Activated T-cell treated with anti-CD3 and anti-CD28 coated beads for 24 hours (primary cell): ENCODE results near the gene TMEM243.
"Not testable (repeated sequence)": the region's sequence is repeated elsewhere in the genome, so short reads cannot be mapped to it uniquely, and the experiment has no call there.

Source experiments
- DNase-seq: peaks from one replicate; pipeline ENCODE4 v3.0.0-alpha.2; 2020; ENCODE audit warnings: low read depth

The TMEM243 gene, protein sequence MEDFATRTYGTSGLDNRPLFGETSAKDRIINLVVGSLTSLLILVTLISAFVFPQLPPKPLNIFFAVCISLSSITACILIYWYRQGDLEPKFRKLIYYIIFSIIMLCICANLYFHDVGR

DNA sequence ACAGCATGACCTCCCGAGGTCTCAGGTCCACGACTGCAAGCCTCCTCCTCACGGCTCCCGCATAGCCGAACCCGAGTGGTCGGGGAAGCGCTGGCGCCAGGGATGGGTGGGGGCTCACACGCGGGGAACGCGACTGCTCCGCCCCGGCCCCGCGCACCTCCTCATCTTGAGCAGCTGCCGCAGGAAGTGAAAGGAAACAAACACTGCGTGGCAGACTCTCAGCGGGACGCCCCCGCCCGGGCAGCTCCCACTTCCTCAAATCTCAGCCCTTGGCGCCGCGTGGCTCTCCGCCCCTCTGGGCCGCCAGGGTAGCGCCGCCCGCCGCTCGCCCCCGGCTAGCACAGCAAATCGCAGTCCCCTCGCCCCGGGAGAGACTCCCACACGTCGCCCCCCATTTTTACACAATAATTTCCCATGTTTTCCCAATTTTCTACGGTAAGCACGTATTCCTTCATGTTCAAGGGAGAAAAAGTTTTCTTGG, at the start of gene TMEM243:
Gene TMEM243 (minus strand): TSS at position 188 of the 481 bp plus-strand sequence. CDS start 229 bp downstream, outside the sequence.
- DNase-seq: peak; percentile 71

DNA sequence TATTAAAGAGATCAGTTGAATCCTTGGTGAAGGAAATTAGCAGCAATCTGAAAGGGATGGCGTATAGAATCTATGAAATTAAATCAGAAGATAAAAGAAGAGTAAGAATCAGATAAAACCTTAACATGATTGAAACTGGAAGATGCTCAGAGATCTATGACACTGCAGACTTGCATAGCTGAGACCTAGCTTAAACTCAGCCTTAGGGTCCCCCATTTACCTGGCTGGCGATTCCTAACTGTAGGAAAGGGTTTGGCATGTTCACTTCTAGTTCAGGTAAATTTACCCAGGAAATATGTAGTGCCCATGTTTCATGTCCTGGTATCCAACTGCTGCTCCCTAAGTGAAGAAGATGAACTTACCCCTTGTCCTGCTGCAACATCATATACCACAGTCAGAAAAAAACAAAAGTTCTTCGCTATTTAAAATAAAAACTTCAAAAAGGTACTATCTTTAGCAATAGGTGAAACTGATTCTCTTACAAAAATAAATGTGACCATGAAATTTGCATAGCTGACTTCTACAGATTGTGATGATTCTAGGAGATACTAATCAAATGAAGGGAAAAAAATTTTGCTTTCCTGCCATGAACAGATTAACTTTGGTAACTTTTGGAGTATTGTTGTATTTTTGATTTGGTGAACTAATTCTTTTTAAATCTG, 47.8 kb upstream of the TMEM243 start:
- no peak for DNase-seq

DNA sequence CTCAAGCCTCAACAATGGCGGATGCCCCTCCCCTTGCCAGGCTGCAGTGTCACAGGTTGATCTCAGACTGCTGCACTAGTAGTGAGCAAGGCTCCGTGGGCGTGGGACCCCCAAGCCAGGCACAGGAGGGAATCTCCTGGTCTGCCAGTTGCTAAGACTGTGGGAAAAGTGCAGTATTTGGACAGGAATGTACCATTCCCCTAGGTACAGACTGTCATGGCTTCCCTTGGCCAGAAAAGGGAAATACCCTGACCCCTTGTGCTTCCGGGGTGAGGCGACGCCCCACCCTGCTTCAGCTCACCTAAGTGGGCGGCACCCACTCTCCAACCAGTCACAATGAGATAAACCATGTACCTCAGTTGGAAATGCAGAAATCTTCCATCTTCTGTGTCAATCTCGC, 44.0 kb upstream of the TMEM243 start:
- no peak for DNase-seq

DNA sequence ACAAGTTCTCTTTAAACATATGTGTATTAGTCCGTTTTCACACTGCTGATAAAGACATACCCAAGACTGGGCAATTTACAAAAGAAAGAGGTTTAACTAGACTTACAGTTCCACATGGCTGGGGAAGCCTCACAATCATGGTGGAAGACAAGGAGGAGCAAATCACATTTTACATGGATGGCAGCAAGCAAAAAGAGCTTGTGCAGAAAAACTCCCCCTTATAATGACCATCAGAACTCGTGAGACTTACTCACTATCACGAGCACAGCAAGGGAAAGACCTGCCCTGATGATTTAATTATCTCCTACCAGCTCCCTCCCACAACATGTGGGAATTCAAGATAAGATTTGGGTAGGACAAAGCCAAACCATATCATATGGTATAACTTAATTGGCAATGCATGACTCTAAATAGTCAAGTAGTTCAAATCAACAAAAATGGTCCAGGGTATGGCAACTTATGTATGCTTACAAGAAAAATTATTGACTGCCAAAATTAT, 34.1 kb upstream of the TMEM243 start:
- DNase-seq: no peak

DNA sequence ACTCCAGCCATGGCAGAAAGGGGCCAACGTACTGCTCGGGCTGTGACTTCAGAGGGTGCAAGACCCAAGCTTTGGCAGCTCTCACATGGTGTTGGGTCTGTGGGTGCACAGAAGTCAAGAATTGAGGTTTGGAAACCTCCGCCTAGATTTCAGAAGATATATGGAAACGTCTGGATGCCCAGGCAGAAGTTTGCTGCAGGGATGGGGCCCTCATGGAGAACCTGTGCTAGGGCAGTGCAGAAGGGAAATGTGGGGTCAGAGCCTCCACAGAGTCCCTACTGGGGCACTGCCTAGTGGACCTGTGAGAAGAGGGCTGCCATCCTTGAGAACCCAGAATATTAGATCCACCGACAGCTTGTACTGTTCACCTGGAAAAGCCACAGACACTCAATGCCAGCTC, 26.1 kb upstream of the TMEM243 start:
- DNase-seq: not testable (repeated sequence)

DNA sequence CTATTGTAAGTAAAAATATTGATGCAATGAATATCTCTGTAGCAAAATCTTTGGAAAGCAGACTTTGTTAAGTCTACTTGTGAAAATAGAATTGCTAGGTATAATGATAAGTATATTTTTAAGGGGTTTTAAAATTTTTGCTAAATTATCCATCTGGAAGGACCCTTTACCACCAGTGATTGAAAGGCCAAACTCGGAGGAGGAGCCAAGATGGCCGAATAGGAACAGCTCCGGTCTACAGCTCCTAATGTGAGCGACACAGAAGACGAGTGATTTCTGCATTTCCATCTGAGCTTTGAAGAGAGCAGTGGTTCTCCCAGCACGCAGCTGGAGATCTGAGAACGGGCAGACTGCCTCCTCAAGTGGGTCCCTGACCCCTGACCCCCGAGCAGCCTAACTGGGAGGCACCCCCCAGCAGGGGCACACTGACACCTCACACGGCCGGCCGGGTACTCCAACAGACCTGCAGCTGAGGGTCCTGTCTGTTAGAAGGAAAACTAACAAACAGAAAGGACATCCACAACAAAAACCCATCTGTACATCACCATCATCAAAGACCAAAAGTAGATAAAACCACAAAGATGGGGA, 19.0 kb upstream of the TMEM243 start:
- not testable (repeated sequence) for DNase-seq

DNA sequence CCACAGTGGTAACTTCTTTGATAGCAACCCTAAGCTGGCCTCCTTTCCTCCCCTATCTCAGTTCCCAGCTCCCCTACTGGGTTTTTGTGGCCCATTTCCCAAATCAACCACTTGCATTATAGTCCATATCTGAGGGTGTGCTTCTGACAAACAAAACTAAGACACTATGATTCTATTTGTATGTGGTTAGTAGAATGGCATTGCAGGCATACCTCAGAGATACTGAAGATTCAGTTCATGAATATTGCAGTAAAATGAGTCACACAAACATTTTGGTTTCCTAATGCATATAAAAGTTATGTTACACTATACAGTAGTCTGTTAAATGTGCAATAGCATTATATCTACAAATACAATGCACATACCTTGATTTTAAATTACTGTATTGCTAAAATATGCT, 15.4 kb upstream of the TMEM243 start:
- DNase-seq: no peak

DNA sequence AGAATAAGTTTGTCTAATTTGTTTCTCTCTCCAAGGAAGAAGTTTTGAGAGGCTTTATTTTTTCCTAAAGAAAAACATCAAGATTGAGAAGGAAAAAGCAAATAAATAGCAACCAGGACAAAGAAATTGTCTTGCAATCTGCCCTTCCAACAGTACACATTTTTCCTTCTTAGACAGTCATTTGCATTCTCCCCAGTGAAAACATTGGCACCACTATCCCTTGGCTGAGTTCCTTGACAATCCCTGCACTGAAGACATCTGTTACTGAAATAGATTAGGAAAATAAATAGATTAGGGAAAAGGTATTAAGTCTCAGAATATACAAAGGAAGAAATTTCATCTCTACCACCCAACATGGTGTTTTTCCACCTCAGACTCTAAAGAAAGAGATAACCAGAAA, 12.2 kb upstream of the TMEM243 start:
- DNase-seq: no peak

DNA sequence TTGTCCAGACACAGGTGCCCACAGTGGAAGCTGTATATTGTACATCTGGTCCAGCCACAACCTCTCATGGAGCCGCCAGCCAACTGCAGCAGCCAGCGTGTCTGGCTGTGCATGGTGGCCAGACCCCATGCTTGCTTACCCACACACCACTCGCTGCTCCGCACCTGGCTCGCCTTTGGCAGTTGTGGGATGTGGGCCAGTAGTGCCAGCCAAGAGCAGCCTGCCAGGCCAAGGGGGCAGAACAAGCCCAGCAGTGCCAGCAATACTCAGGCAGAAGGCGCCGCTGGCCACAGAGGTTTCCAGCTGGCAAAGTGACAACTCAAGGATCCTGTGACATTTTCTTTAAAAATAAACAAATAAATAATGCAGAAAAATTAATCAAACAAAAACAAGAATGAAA, 11.7 kb upstream of the TMEM243 start:
- DNase-seq: no peak

DNA sequence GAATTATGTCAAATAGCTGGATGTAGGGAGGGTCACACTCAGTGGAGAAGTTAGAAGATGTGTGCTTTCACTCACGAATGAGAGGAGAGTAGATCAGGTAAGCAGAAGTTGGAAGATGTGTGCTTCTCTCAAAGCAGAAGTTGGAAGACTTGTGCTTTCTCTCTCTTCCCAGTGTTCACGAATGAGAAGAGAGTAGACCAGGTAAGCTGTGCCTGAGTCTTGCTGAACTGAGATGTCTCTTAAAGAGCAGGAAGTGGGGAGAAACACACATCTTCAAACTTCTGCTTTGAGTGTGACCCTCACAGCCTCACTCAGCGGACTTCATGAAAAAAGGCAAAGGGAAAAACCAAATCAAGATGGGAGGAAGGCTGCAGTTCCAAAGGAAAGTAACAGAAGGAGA, 7.0 kb upstream of the TMEM243 start:
- no peak for DNase-seq

DNA sequence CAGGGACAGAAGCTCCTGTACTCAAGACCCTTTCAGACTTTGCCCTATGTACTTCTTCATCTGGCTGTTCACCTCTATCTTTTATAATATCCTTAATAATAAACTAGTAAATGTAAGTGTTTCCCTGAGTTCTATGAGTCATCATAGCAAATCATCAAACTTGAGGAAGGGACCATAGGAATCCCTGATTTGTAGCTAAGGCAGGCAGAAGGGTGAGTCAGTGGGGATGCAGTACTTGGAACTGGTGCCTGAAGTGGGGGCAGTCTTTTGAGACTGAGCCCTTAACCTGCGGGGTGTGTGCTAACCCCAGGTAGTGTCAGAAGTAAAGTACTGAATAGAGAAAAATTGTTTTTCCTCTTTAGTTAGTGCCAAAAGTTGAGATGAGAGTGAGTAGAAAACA, 6.2 kb upstream of the TMEM243 start:
- no peak for DNase-seq

DNA sequence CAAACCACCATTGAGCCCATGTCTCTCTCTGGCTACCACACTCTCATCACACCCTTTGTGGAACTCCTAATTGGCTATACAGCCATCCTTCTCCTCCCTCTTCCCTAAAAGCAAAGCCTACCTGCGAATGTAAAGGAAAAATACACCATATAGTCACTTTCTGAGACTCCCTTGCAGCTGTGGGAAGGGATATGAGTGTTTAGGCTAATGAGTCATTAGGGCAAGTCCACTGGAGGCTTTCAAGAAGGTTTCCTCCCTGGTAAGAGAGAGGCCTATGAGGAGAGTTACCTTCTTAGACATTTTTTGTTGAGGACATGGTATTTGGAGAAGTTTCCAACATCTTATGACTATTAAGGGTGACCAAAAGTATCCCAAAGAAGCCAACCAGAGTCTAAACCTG, 4.1 kb upstream of the TMEM243 start:
- no peak for DNase-seq

DNA sequence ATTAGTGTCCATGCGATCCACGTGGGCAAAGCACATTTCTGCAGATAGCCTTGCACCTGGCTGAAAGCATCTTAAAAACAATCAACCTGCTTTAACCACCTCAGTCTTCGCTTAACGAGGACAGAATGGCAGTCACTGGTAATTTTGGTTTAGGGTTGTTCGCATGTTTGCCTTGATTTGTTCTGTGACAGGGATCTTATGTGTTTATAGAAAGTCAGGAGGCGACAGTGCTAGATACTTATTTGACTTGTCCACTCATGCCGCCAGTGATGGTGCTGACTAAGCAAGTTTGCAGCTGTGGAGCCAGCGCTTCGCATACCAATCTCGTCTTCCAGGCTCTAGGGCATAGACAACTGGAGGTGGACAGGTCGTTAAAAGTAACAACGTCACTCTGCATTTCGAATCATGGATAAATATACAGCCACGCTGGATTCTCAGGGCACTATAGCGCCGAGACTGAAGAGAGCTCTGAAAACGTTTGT, 1.2 kb upstream of the TMEM243 start:
- DNase-seq: no peak

DNA sequence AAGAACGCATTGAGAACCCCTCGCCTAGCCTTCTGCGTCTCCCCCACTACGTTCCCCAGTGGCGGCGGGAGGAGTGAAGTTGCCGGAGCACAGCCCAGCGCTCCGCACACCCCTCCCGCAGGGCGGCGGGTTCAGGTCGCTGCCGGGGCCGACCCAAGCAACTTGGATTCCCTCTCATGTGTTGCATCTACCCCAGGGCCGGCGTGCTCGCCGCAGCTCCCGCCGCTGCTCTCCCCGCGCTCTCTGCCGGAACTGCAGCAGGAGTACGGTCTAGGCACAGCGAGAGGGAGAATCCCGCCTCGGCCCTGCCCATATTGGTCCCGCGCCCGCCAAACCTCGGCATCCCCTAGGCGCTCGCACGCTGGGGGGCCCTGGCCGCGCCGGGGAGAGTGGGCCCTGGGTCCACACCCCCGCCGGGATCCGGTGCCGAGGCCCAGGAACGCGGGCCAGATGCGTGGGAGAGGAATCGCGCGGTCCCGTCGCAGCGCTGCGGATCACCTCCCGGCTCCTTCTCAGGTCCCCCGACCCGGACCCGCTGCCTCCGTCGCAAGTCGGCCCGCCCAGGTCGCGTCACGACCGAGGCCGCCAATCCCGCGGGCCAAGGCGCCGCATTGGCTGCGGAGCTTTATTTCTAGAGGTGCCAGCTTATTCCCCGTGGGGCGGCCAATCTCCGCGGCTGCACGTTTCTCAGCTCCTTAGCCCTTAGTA, 648 bp upstream of the TMEM243 start:
- peak; percentile 79 for DNase-seq

DNA sequence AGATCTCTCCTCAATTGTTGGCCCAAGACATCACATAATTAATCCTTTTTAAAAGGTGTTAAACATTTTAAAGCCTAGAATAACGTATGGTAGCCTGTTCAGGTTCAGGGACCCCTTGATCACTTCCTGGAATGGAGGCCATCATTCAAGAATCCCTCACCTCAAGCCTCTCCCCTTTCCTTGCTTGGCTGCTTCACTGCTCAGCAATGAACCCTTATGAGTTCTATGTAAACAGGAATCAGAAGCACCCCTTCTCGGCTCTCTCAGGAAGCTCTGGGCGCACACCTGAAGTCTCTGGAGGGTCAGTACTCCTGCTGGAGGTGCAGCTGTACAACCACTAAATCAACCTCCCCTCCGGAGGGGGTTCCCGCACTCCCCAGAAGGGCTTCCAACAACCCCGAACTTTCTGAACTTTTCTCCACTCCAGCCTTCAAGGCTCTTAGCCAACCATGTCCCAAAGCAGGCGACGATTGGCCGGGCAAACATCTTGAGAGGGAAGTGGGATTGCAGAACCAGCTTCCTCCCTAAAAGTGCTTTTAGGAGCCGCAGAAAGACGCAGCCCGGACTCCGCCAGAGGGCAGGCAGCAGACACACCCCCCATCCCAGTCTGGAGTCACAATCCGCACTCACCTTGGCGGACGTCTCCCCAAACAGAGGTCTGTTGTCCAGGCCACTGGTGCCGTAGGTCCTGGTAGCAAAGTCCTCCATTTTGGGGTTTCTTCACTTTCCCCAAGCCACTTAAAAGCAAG, 562 bp downstream of the TMEM243 start:
- no peak for DNase-seq

DNA sequence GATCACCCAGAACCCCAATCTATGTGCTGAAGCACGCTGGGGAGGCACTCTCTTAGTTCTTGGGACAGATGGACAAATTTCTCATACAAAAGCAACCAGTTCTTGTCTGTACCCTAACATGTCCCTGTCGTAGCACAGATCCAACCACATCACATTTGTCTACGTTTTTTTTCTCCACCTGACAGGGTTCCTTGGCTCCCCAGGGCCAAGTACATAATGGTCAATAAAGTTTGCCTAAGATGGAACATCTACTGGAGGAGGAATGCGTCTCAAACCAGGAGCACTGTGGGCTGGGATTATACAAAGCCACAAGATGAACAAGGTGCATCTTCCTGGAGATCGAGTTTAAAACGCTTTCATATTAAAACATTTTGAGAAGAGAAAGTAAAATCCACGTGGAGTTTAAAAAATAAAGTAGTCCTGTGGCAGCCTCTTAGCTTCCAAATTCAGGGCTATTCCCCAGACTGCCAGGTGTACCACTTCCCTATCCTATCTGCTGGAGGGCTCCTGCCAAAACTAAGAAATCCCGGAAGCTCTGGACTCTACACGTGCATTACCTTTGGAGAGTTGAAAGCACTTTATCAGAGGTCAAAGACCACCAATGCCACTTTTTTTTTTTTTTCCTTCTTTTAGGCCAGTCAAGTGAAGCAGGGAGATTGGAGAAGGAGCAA, 1.4 kb downstream of the TMEM243 start:
- no peak for DNase-seq

DNA sequence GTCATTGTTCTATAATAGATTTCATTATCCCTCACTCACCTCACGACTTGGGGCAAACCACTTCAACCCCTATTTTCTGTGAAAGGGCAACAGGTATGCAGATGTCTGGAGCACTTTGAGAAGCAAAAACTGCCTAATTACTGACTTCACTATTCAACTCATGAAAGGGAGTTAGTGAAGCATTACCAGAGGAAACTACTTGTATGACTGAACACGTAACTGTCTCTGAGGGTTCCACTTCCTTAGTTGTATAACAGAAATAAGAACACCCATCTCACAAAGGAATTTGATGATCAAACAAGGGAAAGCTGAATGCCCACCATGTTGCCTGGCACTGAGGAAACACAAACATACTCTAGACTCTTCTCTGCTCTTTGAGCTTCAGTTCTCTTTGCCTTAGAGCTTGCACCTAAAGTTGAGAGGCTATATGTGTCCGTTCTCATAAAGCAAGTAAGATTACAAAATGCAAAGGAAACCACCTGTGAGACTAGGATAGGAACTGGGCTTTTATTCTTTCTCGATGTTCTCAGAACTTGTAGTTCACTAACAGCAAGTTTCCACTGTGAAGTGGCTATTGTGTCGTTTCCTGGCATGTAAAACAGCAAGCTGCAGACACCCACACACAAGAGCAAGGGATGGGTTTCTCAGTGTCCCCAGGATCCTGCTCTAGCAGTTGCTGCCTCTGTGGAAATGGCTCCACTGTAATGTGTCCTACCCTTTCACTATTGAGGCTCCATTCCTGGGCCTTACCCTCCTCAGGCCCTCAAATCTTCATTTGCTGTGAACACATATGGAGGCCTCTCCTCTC, 2.6 kb downstream of the TMEM243 start:
- no peak for DNase-seq

DNA sequence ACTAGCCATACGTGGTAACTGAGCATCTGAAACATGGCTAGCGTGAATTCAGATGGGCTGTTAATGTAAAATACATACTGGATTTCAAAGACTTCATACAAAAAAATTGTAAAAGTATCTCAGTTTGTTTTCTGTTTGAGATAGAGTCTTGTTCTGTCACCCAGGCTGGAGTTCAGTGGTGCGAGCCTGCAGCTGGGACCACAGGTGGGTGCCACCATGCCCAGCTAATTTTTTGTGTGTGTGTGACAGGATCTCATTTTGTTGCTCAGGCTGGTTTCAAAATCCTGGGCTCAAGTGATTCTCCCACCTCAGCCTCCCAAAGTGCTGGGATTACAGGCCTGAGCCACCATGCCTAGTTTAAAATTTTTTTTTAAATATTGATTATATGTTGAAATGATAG, 4.5 kb downstream of the TMEM243 start:
- no peak for DNase-seq

DNA sequence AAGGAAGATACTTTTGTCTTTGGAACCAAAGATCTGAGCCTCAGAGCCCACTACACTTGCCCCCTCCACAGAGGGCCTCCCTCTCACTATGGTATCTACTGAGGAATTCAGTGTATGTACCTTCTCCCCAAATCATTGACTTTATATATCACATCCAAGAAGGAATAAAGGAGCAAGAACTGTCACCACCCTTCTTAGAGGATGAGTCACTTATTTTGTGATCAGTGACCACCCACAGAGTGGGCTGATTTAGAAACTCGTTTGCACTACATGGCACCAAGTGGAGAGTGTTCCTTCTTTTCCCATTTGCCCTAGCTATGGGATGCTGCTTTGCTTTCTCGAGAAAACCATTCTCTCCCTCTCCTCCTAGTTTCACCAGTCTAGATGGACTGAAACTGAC, 5.7 kb downstream of the TMEM243 start:
- no peak for DNase-seq

DNA sequence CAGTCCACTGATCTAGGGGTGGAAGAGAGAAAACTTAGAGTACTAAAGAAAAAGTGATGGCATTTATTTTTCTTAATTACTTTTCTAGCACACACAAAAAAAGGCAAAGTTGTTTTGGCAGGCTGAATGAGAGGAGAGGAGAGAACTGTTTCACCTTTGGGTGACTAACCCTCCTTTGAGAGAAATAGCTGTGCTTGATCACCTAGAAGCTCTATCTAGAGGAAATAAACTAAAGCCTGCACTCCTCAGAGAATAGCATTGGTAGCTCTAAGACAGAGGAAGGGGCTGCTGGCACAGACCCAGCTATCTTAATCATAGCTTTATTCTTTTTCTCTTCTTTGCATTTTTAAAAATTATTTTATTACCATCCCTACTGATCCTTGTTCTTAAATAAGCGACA, 6.3 kb downstream of the TMEM243 start:
- DNase-seq: no peak

DNA sequence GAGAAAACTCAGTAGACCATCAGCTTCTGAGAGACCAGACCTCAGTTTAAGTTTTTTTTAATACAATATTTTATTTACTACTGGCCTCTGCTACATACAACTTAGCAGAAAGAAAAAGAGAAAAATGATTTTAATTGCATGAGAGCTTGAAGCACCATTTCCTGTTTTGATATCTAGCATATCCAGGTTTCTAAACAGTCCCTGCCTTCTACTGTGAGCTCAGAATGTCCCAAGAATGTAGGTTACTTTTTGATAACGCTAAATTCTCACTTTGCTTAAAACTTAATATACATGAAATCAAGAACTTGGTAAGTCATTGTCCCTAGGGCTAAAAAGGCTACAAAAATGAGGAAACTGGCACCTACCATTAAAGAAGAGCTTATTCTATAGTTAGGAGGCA, 7.0 kb downstream of the TMEM243 start:
- no peak for DNase-seq
